Muscle of leg (tissue), 11 donors: Measurements from ENCODE around the gene ANK3. TPM values are rescaled to one million over a fixed set of nuclear protein-coding genes. Genes with fewer than 3 reads are reported as not detected.

Experiments used
- DNase-seq: peaks from one replicate; pipeline ENCODE4 v3.0.0; 2013
- H3K27ac ChIP-seq: one replicate; pipeline ENCODE4 v1.5.1; 2013; ENCODE audit warnings: mild to moderate bottlenecking, low read length, control low read depth
- H3K27me3 ChIP-seq: one replicate; pipeline ENCODE4 v1.6.1; 2013; ENCODE audit warnings: low read length; ENCODE audit not compliant: control insufficient read depth, insufficient read depth
- H3K36me3 ChIP-seq: one replicate; pipeline ENCODE4 v1.6.1; 2013; ENCODE audit warnings: low read length; ENCODE audit not compliant: control insufficient read depth, insufficient read depth
- H3K4me1 ChIP-seq: one replicate; pipeline ENCODE4 v1.6.1; 2013; ENCODE audit warnings: low read length; ENCODE audit not compliant: control insufficient read depth, insufficient read depth
- H3K4me3 ChIP-seq: one replicate; pipeline ENCODE4 v1.5.1; 2013; ENCODE audit warnings: low read length, control low read depth
- H3K9me3 ChIP-seq: replicated peaks from 2 replicates; pipeline ENCODE4 v1.6.1; 2013; ENCODE audit warnings: low read depth, low read length; ENCODE audit not compliant: control insufficient read depth
- WGBS: methylation state at CpG from one replicate; pipeline ENCODE4 v1.1.5; 2013; ENCODE audit warnings: missing lambda C conversion rate; ENCODE audit not compliant: insufficient coverage; 5-methylcytosine and 5-hydroxymethylcytosine counted together
- polyA plus RNA-seq, 8 donors: library from polyadenylated mRNA; unstranded; fragments of 120-200 nt; gene quantifications; one replicate each; pipeline versions ENCODE4 v1.2.1 to v1.2.3, GENCODE V29; 2013; ENCODE audit warnings: inconsistent platforms in 1 of 8, low replicate concordance in 1 of 8; ENCODE audit not compliant: insufficient read length in 8 of 8, insufficient read depth in 1 of 8
- total RNA-seq: library from RNA; stranded (reverse); fragments of 120-200 nt; gene quantifications from one replicate; pipeline ENCODE4 v1.2.4, GENCODE V29; 2013

The ANK3 gene
- total and polyA plus RNA-seq, 9 donors: 64.0 to 158 (median 90.8) TPM

DNA sequence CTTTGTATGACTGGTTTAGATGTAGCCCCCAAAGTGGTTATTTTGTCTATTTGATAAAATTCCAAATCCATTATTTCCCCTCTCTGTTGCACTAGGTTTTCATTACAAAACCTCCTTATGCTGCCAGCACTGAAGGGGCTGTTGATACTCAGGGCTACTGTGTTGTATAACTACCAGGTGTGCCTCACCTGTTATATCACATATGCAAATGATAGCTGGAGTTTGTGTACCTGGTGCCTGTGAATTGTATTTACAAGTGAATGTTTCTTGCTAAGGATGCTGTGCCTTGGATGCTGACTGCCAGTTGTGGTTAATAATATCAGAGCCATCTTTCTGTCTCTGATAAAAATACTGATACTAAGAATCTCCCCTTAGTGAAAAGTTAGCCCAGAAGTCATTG lies 398.6 kb downstream of the ANK3 start:
- no peak overlapping the region for H3K4me3 ChIP-seq
- no peaks in the 10 kb centered on the region for H3K27me3 ChIP-seq
- no peaks in the 10 kb centered on the region for H3K4me1 ChIP-seq
- H3K27ac ChIP-seq: no peak overlapping the region
- no peaks in the 10 kb centered on the region for H3K36me3 ChIP-seq
- no peaks in the 10 kb centered on the region for H3K9me3 ChIP-seq
- no peak for DNase-seq

DNA sequence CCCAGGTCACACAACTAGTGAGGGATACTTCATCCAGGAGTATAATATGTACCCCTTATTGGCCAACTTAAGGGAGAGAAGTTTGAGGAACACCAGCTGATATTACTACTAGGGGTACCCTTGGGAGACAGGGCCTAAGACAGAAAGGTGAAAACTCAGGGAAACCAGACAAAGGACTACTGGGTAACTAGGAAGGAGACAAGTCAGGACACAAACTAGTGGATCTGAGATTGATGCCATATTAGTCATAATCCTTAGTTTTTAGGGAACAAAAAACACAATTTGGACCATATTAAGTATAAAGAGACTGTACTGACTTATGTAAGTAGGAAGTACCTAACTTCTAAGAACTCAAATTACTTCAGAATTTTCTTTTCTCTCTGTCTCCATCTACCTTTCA lies 404.0 kb downstream of the ANK3 start:
- no peak overlapping the region for H3K27ac ChIP-seq
- no peak overlapping the region for H3K4me3 ChIP-seq
- DNase-seq: no peak
- H3K27me3 ChIP-seq: no peaks in the 10 kb centered on the region
- no peaks in the 10 kb centered on the region for H3K4me1 ChIP-seq
- H3K9me3 ChIP-seq: no peaks in the 10 kb centered on the region
- H3K36me3 ChIP-seq: no peaks in the 10 kb centered on the region

DNA sequence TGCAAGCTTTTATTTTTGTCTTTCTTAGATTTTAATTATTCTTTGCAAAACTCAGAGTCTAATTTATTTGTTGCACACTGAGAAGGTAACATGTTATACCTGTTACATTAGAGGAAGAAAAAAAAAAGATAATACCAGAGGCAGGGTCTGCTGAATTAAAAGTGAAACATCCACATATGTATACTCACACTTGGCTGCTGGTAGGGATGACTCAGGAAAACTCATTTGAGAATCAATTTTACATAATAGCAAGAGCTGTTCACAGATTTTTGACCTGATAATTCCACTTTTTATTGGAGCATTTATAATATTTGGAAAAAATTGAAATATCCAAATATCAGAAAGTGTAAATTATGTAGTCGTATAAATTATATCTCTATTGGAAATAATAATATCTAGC lies 405.3 kb downstream of the ANK3 start:
- no peak overlapping the region for H3K4me3 ChIP-seq
- no peaks in the 10 kb centered on the region for H3K4me1 ChIP-seq
- DNase-seq: no peak
- H3K36me3 ChIP-seq: no peaks in the 10 kb centered on the region
- whole genome bisulfite sequencing: no CpG with 5 or more reads among the region's 1 CpG
- no peaks in the 10 kb centered on the region for H3K9me3 ChIP-seq
- H3K27ac ChIP-seq: no peak overlapping the region
- H3K27me3 ChIP-seq: no peaks in the 10 kb centered on the region

DNA sequence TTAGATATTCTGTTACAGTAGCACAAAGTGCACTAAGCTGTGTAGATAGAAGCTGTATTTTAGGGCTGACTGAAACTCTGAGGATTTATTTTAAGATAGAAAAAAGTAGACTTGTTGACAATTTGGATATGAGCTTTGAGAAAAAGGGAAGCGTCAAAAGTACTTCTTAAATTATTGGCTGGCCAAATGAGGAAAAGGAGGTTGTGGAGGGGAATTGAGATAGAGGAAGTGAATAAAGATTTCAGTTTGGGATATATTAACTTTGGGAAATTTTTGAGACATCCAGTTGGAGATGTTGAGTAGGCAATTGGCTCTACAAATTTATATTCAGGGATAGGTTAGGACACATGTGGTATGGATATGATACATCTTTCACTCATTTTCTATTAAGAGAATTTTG lies 409.3 kb downstream of the ANK3 start:
- no peaks in the 10 kb centered on the region for H3K36me3 ChIP-seq
- 89% methylated on average over 1 of the region's 1 CpG for WGBS
- H3K27me3 ChIP-seq: no peaks in the 10 kb centered on the region
- DNase-seq: no peak
- H3K4me3 ChIP-seq: no peak overlapping the region
- no peak overlapping the region for H3K27ac ChIP-seq
- H3K9me3 ChIP-seq: peaks cover 2% of the 10 kb centered on the region
- H3K4me1 ChIP-seq: no peaks in the 10 kb centered on the region

DNA sequence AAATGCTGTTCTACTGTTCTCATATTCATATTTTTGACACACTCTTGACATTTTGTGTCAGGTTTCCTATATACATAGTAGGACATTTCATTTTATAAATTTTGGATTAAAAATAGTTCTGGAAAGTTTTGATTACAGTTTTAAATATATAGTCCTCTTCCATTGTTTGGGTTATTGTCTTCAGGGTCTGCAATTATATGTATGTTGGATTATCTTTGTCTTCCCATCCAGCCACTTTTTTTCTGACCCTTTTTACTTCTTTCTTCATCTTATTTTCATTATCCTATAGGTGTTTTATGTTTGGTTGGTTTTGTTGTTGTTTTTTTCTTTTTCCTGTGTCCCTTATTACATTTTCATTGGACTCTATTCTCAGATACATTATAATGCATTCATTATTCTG lies 412.2 kb downstream of the ANK3 start:
- Histone ChIP-seq H3K9me3 (peaks cover 2% of the 10 kb centered on the region), H3K4me3 (no peak overlapping the region), H3K27ac (no peak overlapping the region)

DNA sequence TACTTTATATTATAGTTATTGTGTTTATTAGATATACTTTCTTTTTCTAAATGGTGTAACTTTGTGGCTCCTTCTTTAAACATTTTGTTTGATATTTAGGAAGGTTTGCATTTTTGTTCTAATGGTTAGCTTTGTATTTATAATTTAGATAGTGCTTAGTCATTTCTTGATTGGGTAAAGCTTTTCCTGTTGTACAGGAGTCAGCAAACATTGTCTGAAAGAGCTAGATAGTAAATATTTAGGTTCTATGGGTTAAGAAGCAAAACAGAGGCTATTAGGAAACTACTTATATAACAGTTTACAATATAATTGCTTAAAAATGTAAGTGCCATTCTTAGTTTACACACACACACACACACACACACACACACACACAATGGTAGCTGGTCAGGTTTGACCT lies 412.8 kb downstream of the ANK3 start:
- no peaks in the 10 kb centered on the region for H3K27me3 ChIP-seq
- DNase-seq: no peak
- H3K4me3 ChIP-seq: no peak overlapping the region
- H3K4me1 ChIP-seq: no peaks in the 10 kb centered on the region
- peaks cover 2% of the 10 kb centered on the region for H3K9me3 ChIP-seq
- no peak overlapping the region for H3K27ac ChIP-seq
- no peaks in the 10 kb centered on the region for H3K36me3 ChIP-seq

More for the DNA sequence above, 412.2 kb downstream of the ANK3 start:
- H3K36me3 ChIP-seq: no peaks in the 10 kb centered on the region
- no peaks in the 10 kb centered on the region for H3K4me1 ChIP-seq
- no peak for DNase-seq
- no peaks in the 10 kb centered on the region for H3K27me3 ChIP-seq
